Neural progenitor cell (in vitro differentiated cells): ENCODE measurements around the gene ELMO1. TPM values are rescaled to one million over a fixed set of nuclear protein-coding genes. Genes with fewer than 3 reads are reported as not detected.

Experiments used
- DNase-seq: peaks from one replicate; pipeline ENCODE4 v3.0.0-alpha.2; 2016; ENCODE audit warnings: low spot score
- H2AFZ ChIP-seq: fragments of 200-600 bp; sonication (generic); replicated peaks from 2 replicates; pipeline ENCODE4 v1.6.1; 2016; ENCODE audit warnings: antibody characterized with exemption
- H3F3A ChIP-seq: fragments of 200-600 bp; sonication (generic); 2 replicates; pipeline ENCODE4 v1.6.1; 2016; ENCODE audit warnings: antibody characterized with exemption, low read depth
- H3K27ac ChIP-seq: fragments of 200-600 bp; sonication (generic); 2 replicates; pipeline ENCODE4 v1.5.1; 2016; ENCODE audit warnings: mild to moderate bottlenecking
- H3K27me3 ChIP-seq: fragments of 200-600 bp; sonication (generic); 2 replicates; pipeline ENCODE4 v1.6.1; 2016; ENCODE audit warnings: mild to moderate bottlenecking, moderate library complexity
- H3K36me3 ChIP-seq: fragments of 200-600 bp; sonication (generic); 2 replicates; pipeline ENCODE4 v1.5.1; 2016
- H3K4me1 ChIP-seq: fragments of 200-600 bp; sonication (generic); 2 replicates; pipeline ENCODE4 v1.6.1; 2016; ENCODE audit warnings: mixed run types
- H3K4me2 ChIP-seq: fragments of 200-600 bp; sonication (generic); 2 replicates; pipeline ENCODE4 v1.6.1; 2016
- H3K4me3 ChIP-seq: fragments of 200-600 bp; sonication (generic); 2 replicates; pipeline ENCODE4 v1.5.1; 2016
- H3K79me2 ChIP-seq: fragments of 200-600 bp; sonication (generic); 2 replicates; pipeline ENCODE4 v1.6.1; 2016; ENCODE audit warnings: low read depth
- H3K9ac ChIP-seq: fragments of 200-600 bp; sonication (generic); 2 replicates; pipeline ENCODE4 v1.6.1; 2016
- H3K9me3 ChIP-seq: fragments of 200-600 bp; sonication (generic); 2 replicates; pipeline ENCODE4 v1.5.1; 2016; ENCODE audit warnings: low read depth
- H4K20me1 ChIP-seq: fragments of 200-600 bp; sonication (generic); 2 replicates; pipeline ENCODE4 v1.6.1; 2016; ENCODE audit warnings: low read depth
- H3K27ac Mint-ChIP-seq: 3 replicates; pipeline ENCODE4 v1.8.0; 2021; ENCODE audit warnings: mixed read lengths
- H3K27me3 Mint-ChIP-seq: 2 replicates; pipeline ENCODE4 v1.8.0; 2022; ENCODE audit warnings: low read depth, mild to moderate bottlenecking, inconsistent platforms, moderate library complexity, mixed read lengths; ENCODE audit not compliant: insufficient read depth
- H3K36me3 Mint-ChIP-seq: 3 replicates; pipeline ENCODE4 v1.8.0; 2021; ENCODE audit warnings: mixed read lengths
- H3K4me1 Mint-ChIP-seq: 3 replicates; pipeline ENCODE4 v1.8.0; 2021; ENCODE audit warnings: mixed read lengths
- H3K4me3 Mint-ChIP-seq: 3 replicates; pipeline ENCODE4 v1.8.0; 2021; ENCODE audit warnings: mild to moderate bottlenecking, moderate library complexity, mixed read lengths
- H3K9me3 Mint-ChIP-seq: 3 replicates; pipeline ENCODE4 v1.8.0; 2020; ENCODE audit warnings: mixed read lengths
- CTCF ChIP-seq: fragments of 200-600 bp; sonication (generic); IDR thresholded peaks from 2 replicates; pipeline ENCODE4 v1.5.1; 2017; ENCODE audit warnings: antibody characterized with exemption, mild to moderate bottlenecking
- EZH2 ChIP-seq: fragments of 200-600 bp; sonication (generic); IDR thresholded peaks from 2 replicates; pipeline ENCODE4 v1.6.1; 2017; ENCODE audit warnings: antibody characterized with exemption, mild to moderate bottlenecking, moderate library complexity
- EZH2phosphoT487 ChIP-seq: fragments of 200-600 bp; sonication (generic); IDR thresholded peaks from 2 replicates; pipeline ENCODE4 v1.6.1; 2017; ENCODE audit warnings: antibody characterized with exemption
- total RNA-seq: library from RNA; depleted of rRNA; stranded (reverse); fragments of >200 nt; gene quantifications from 2 replicates; pipeline ENCODE4 v1.2.3, GENCODE V29; 2015; ENCODE audit warnings: low replicate concordance

Gene ELMO1
- total RNA-seq, 1 donor from 2014 or later: 22.0 TPM

- no peaks in the 10 kb centered on the region for H3K9me3 Mint-ChIP-seq
These were observed 151.1 kb downstream of the ELMO1 start for GRCh38 chr7:37297546-37297945.

GRCh38 chr7:37295401-37295800 is 153.3 kb downstream of the ELMO1 start:
- H3K27ac Mint-ChIP-seq: no peak overlapping the region
- H3K4me3 Mint-ChIP-seq: no peak overlapping the region
- Histone ChIP-seq H3K9me3 (no peaks in the 10 kb centered on the region), H3K4me1 (no peaks in the 10 kb centered on the region), H3K4me3 (no peak overlapping the region), H3K27me3 (no peaks in the 10 kb centered on the region), H3K79me2 (no peaks in the 10 kb centered on the region), H4K20me1 (no peaks in the 10 kb centered on the region), H3K9ac (no peak overlapping the region), H3K36me3 (no peaks in the 10 kb centered on the region), H3K27ac (no peak overlapping the region), H2AFZ (no peak overlapping the region), H3F3A (no peaks in the 10 kb centered on the region), H3K4me2 (no peak overlapping the region)
- no peaks in the 10 kb centered on the region for H3K27me3 Mint-ChIP-seq
- H3K4me1 Mint-ChIP-seq: no peaks in the 10 kb centered on the region
- H3K36me3 Mint-ChIP-seq: peaks cover 3% of the 10 kb centered on the region
- peaks cover 6% of the 10 kb centered on the region for H3K9me3 Mint-ChIP-seq
- TF ChIP-seq EZH2phosphoT487: no peak
- no peak for TF ChIP-seq EZH2
- TF ChIP-seq CTCF: no peak
- DNase-seq: no peak

More at GRCh38 chr7:37297546-37297945, 151.1 kb downstream of the ELMO1 start:
- no peak overlapping the region for H3K9ac ChIP-seq
- no peaks in the 10 kb centered on the region for H3K9me3 ChIP-seq
- H3K4me3 ChIP-seq: no peak overlapping the region
- H3K27ac Mint-ChIP-seq: no peak overlapping the region
- no peak overlapping the region for H3K4me2 ChIP-seq
- peaks cover 2% of the 10 kb centered on the region for H3K36me3 Mint-ChIP-seq
- no peaks in the 10 kb centered on the region for H3K27me3 Mint-ChIP-seq
- H2AFZ ChIP-seq: no peak overlapping the region
- no peaks in the 10 kb centered on the region for H3K4me1 Mint-ChIP-seq
- no peak for DNase-seq
- H3F3A ChIP-seq: no peaks in the 10 kb centered on the region
- H3K4me1 ChIP-seq: no peaks in the 10 kb centered on the region
- no peak overlapping the region for H3K4me3 Mint-ChIP-seq
- TF ChIP-seq EZH2phosphoT487 (no peak), EZH2 (no peak), CTCF (no peak)
- no peak overlapping the region for H3K27ac ChIP-seq
- H3K36me3 ChIP-seq: no peaks in the 10 kb centered on the region
- no peaks in the 10 kb centered on the region for H4K20me1 ChIP-seq
- no peaks in the 10 kb centered on the region for H3K79me2 ChIP-seq
- H3K27me3 ChIP-seq: no peaks in the 10 kb centered on the region

GRCh38 chr7:37290731-37291130 is 157.9 kb downstream of the ELMO1 start:
- no peaks in the 10 kb centered on the region for H3K27me3 ChIP-seq
- no peak overlapping the region for H3K4me3 ChIP-seq
- TF ChIP-seq CTCF (no peak), EZH2phosphoT487 (no peak), EZH2 (no peak)
- peaks cover 6% of the 10 kb centered on the region for H3K9me3 Mint-ChIP-seq
- no peak overlapping the region for H3K4me3 Mint-ChIP-seq
- peaks cover 4% of the 10 kb centered on the region for H3K4me1 Mint-ChIP-seq
- H2AFZ ChIP-seq: no peak overlapping the region
- H3K27ac ChIP-seq: no peak overlapping the region
- DNase-seq: no peak
- no peaks in the 10 kb centered on the region for H4K20me1 ChIP-seq
- H3K4me1 ChIP-seq: peaks cover 6% of the 10 kb centered on the region
- H3K27ac Mint-ChIP-seq: no peak overlapping the region
- H3K9me3 ChIP-seq: no peaks in the 10 kb centered on the region
- H3K27me3 Mint-ChIP-seq: peaks cover 5% of the 10 kb centered on the region
- H3F3A ChIP-seq: no peaks in the 10 kb centered on the region
- peaks cover 3% of the 10 kb centered on the region for H3K36me3 Mint-ChIP-seq
- H3K36me3 ChIP-seq: no peaks in the 10 kb centered on the region
- H3K79me2 ChIP-seq: no peaks in the 10 kb centered on the region
- no peak overlapping the region for H3K9ac ChIP-seq
- H3K4me2 ChIP-seq: no peak overlapping the region
